ENCODE results near the gene ZNF445. TPM values are rescaled to one million over a fixed set of nuclear protein-coding genes. Genes with fewer than 3 reads are reported as not detected.
A peak's percentile ranks its signal among the peaks of the same experiment; 100 is the strongest.
"Not testable (repeated sequence)": the region's sequence is repeated elsewhere in the genome, so short reads cannot be mapped to it uniquely, and the experiment has no call there.

Gene ZNF445
- total and polyA plus RNA-seq, 9 of the 15 experiments (the other 6 are each of a cell fraction or from before 2014, with no cell fraction given): 1.2 to 26.9 (median 10.6) TPM

DNA sequence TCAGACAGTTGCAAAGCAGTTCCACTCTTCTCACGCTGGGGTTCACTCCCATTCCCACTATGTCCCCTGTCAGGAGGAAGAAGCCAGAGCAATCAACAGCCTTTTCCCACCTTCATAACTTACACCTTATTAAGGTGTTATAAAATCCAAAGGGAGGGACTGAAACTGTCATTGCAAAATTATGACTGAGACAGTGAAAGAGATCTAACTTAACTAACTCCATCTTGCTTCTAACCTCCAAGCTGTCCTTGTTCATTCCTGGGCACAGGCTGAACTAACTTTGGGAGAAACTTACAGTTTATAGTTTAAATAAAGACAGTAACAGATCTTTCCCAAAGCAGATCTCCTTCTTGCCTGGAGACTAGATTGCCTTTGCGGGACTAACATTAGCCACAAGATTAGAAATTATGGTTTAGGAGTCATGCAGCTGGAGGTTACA is 9.4 kb downstream of the ZNF445 start (continued):
- TF ChIP-seq, protein P1, sequence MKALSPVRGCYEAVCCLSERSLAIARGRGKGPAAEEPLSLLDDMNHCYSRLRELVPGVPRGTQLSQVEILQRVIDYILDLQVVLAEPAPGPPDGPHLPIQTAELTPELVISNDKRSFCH (CRISPR knock-in tag; IDR thresholded peaks at IDR 0.05): not testable (repeated sequence)
- TF ChIP-seq, protein P1 (tag; IDR thresholded peaks at IDR 0.05): peak; percentile 84
- TF ChIP-seq, protein P2, sequence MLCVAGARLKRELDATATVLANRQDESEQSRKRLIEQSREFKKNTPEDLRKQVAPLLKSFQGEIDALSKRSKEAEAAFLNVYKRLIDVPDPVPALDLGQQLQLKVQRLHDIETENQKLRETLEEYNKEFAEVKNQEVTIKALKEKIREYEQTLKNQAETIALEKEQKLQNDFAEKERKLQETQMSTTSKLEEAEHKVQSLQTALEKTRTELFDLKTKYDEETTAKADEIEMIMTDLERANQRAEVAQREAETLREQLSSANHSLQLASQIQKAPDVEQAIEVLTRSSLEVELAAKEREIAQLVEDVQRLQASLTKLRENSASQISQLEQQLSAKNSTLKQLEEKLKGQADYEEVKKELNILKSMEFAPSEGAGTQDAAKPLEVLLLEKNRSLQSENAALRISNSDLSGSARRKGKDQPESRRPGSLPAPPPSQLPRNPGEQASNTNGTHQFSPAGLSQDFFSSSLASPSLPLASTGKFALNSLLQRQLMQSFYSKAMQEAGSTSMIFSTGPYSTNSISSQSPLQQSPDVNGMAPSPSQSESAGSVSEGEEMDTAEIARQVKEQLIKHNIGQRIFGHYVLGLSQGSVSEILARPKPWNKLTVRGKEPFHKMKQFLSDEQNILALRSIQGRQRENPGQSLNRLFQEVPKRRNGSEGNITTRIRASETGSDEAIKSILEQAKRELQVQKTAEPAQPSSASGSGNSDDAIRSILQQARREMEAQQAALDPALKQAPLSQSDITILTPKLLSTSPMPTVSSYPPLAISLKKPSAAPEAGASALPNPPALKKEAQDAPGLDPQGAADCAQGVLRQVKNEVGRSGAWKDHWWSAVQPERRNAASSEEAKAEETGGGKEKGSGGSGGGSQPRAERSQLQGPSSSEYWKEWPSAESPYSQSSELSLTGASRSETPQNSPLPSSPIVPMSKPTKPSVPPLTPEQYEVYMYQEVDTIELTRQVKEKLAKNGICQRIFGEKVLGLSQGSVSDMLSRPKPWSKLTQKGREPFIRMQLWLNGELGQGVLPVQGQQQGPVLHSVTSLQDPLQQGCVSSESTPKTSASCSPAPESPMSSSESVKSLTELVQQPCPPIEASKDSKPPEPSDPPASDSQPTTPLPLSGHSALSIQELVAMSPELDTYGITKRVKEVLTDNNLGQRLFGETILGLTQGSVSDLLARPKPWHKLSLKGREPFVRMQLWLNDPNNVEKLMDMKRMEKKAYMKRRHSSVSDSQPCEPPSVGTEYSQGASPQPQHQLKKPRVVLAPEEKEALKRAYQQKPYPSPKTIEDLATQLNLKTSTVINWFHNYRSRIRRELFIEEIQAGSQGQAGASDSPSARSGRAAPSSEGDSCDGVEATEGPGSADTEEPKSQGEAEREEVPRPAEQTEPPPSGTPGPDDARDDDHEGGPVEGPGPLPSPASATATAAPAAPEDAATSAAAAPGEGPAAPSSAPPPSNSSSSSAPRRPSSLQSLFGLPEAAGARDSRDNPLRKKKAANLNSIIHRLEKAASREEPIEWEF (CRISPR knock-in tag; IDR thresholded peaks at IDR 0.05): peak; percentile 89; the same call in 1 of the 2 replicates
- TF ChIP-seq DMBX1 (CRISPR knock-in tag; IDR thresholded peaks at IDR 0.05; ENCODE audit: borderline replicate concordance) (peak; percentile 94), GTF2E2 (tag; IDR thresholded peaks at IDR 0.05) (peak; percentile 64; the same call in 1 of the 2 replicates), ZNF766 (CRISPR knock-in tag; conservative IDR thresholded peaks at IDR 0.05) (peak; percentile 87), ZKSCAN8 (CRISPR knock-in tag; IDR thresholded peaks at IDR 0.05) (peak; percentile 76; the same call in 1 of the 2 replicates), NR2C2 (tag; IDR thresholded peaks at IDR 0.05) (peak; percentile 56), OTX1 (CRISPR knock-in tag; IDR thresholded peaks at IDR 0.05) (0 out of 2 replicates have a peak, but pooled peaks have one; percentile 57), BACH1 (tag; IDR thresholded peaks at IDR 0.05) (peak; percentile 91), SMAD4 (CRISPR knock-in tag; conservative IDR thresholded peaks at IDR 0.05) (peak; percentile 84), ZNF354B (CRISPR knock-in tag; IDR thresholded peaks at IDR 0.05) (0 out of 2 replicates have a peak, but pooled peaks have one; percentile 31)
- not testable (repeated sequence) for TF ChIP-seq NR2C2 (CRISPR knock-in tag; IDR thresholded peaks at IDR 0.05)
- TF ChIP-seq, protein P3, sequence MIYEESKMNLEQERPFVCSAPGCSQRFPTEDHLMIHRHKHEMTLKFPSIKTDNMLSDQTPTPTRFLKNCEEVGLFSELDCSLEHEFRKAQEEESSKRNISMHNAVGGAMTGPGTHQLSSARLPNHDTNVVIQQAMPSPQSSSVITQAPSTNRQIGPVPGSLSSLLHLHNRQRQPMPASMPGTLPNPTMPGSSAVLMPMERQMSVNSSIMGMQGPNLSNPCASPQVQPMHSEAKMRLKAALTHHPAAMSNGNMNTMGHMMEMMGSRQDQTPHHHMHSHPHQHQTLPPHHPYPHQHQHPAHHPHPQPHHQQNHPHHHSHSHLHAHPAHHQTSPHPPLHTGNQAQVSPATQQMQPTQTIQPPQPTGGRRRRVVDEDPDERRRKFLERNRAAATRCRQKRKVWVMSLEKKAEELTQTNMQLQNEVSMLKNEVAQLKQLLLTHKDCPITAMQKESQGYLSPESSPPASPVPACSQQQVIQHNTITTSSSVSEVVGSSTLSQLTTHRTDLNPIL (CRISPR knock-in tag; IDR thresholded peaks at IDR 0.05): 0 out of 2 replicates have a peak, but pooled peaks have one; percentile 42
- TF ChIP-seq, protein P4, sequence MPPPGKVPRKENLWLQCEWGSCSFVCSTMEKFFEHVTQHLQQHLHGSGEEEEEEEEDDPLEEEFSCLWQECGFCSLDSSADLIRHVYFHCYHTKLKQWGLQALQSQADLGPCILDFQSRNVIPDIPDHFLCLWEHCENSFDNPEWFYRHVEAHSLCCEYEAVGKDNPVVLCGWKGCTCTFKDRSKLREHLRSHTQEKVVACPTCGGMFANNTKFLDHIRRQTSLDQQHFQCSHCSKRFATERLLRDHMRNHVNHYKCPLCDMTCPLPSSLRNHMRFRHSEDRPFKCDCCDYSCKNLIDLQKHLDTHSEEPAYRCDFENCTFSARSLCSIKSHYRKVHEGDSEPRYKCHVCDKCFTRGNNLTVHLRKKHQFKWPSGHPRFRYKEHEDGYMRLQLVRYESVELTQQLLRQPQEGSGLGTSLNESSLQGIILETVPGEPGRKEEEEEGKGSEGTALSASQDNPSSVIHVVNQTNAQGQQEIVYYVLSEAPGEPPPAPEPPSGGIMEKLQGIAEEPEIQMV (tag; conservative IDR thresholded peaks at IDR 0.05; ENCODE audit: low read depth): peak; percentile 80
- TF ChIP-seq, protein P5, sequence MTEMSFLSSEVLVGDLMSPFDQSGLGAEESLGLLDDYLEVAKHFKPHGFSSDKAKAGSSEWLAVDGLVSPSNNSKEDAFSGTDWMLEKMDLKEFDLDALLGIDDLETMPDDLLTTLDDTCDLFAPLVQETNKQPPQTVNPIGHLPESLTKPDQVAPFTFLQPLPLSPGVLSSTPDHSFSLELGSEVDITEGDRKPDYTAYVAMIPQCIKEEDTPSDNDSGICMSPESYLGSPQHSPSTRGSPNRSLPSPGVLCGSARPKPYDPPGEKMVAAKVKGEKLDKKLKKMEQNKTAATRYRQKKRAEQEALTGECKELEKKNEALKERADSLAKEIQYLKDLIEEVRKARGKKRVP (CRISPR knock-in tag; IDR thresholded peaks at IDR 0.05): 0 out of 2 replicates have a peak, but pooled peaks have one; percentile 18

All from K562 (cell line).